Activated T-cell treated with anti-CD3 and anti-CD28 coated beads, Interleukin-2, amount 50 U/mL, for 72 hours (primary cell): ENCODE results near the gene UNCX. TPM values are rescaled to one million over a fixed set of nuclear protein-coding genes. Genes with fewer than 3 reads are reported as not detected.

Source experiments
- ATAC-seq, 2 donors: fragments of 150-1000 bp; cut with Tn5 transposase; replicated peaks in 1 of 2; 2 replicates each; pipeline ENCODE4 v1.10.0; 2021; ENCODE audit warnings: moderate library complexity in 2 of 2, mild to moderate bottlenecking in 1 of 2
- DNase-seq, 2 donors: peaks; one replicate each; pipeline ENCODE4 v3.0.0; 2021 to 2022; ENCODE audit warnings: mixed read lengths in 1 of 2
- H3K27ac Mint-ChIP-seq: one replicate; pipeline ENCODE4 v1.8.0; 2022; ENCODE audit warnings: mild to moderate bottlenecking, moderate library complexity, mixed read lengths
- H3K27me3 Mint-ChIP-seq: one replicate; pipeline ENCODE4 v1.8.0; 2022; ENCODE audit warnings: low read depth, mixed read lengths
- H3K36me3 Mint-ChIP-seq, 2 donors: one replicate each; pipeline ENCODE4 v1.8.0; 2022; ENCODE audit warnings: mixed read lengths in 2 of 2, mild to moderate bottlenecking in 1 of 2; ENCODE audit not compliant: insufficient read depth in 2 of 2
- H3K4me1 Mint-ChIP-seq: one replicate; pipeline ENCODE4 v1.8.0; 2022; ENCODE audit warnings: low read depth, mixed read lengths
- H3K4me3 Mint-ChIP-seq, 2 donors: one replicate each; pipeline ENCODE4 v1.8.0; 2022; ENCODE audit warnings: mild to moderate bottlenecking in 2 of 2, mixed read lengths in 2 of 2, moderate library complexity in 2 of 2
- H3K9me3 Mint-ChIP-seq, 2 donors: one replicate each; pipeline ENCODE4 v1.8.0; 2022; ENCODE audit warnings: mixed read lengths in 2 of 2
- total RNA-seq, 2 donors: library from RNA; stranded (reverse); gene quantifications; one replicate each; pipeline ENCODE4 v1.2.3, GENCODE V29; 2022

UNCX gene
- total RNA-seq, 2 donors from 2014 or later, result not detected

- Mint-ChIP-seq H3K9me3 (no peaks in the 10 kb centered on the region), H3K27ac (peak overlapping the region; percentile 86), H3K36me3 (peaks cover 1 to 2% of the 10 kb centered on the region in 2 donors), H3K4me1 (peaks cover 13% of the 10 kb centered on the region), H3K27me3 (peaks cover 65% of the 10 kb centered on the region), H3K4me3 (no peak overlapping the region)
- ATAC-seq (no peak), DNase-seq (no peak)
Observed at GRCh38 chr7:1245524-1246050, 12.9 kb downstream of the UNCX start.

- peaks cover 61% of the 10 kb centered on the region for H3K27me3 Mint-ChIP-seq
- peaks cover 13% of the 10 kb centered on the region for H3K4me1 Mint-ChIP-seq
- no peak overlapping the region for H3K4me3 Mint-ChIP-seq
- no peak for ATAC-seq
- DNase-seq, result no peak
- H3K36me3 Mint-ChIP-seq, result peaks cover 1 to 2% of the 10 kb centered on the region in 2 donors
- peak overlapping the region; percentile 86 for H3K27ac Mint-ChIP-seq
- H3K9me3 Mint-ChIP-seq, result no peaks in the 10 kb centered on the region
Observed at GRCh38 chr7:1246160-1246870, 13.6 kb downstream of the UNCX start.

- H3K27me3 Mint-ChIP-seq, result peaks cover 61% of the 10 kb centered on the region
- peaks cover 1 to 2% of the 10 kb centered on the region in 2 donors for H3K36me3 Mint-ChIP-seq
- H3K4me3 Mint-ChIP-seq, result no peak overlapping the region
- ATAC-seq (no peak), DNase-seq (no peak)
- peaks cover 13% of the 10 kb centered on the region for H3K4me1 Mint-ChIP-seq
- no peaks in the 10 kb centered on the region for H3K9me3 Mint-ChIP-seq
- H3K27ac Mint-ChIP-seq, result no peak overlapping the region
Observed at GRCh38 chr7:1246871-1247526, 14.3 kb downstream of the UNCX start.

GRCh38 chr7:1247527-1248041, 14.9 kb downstream of the UNCX start:
- Mint-ChIP-seq H3K27ac (no peak overlapping the region), H3K9me3 (no peaks in the 10 kb centered on the region), H3K4me3 (no peak overlapping the region), H3K4me1 (peaks cover 13% of the 10 kb centered on the region), H3K36me3 (peaks cover 1 to 2% of the 10 kb centered on the region in 2 donors), H3K27me3 (peaks cover 61% of the 10 kb centered on the region)
- ATAC-seq, result no peak
- DNase-seq, result no peak

- H3K27ac Mint-ChIP-seq, result no peak overlapping the region
- peaks cover 1 to 2% of the 10 kb centered on the region in 2 donors for H3K36me3 Mint-ChIP-seq
- H3K9me3 Mint-ChIP-seq, result no peaks in the 10 kb centered on the region
- H3K4me3 Mint-ChIP-seq, result no peak overlapping the region
- DNase-seq, result no peak
- H3K4me1 Mint-ChIP-seq, result peaks cover 13% of the 10 kb centered on the region
- peaks cover 57% of the 10 kb centered on the region for H3K27me3 Mint-ChIP-seq
- no peak for ATAC-seq
Observed at GRCh38 chr7:1248143-1248915, 15.7 kb downstream of the UNCX start.

- Mint-ChIP-seq H3K27me3 (peaks cover 50% of the 10 kb centered on the region), H3K4me1 (peaks cover 10% of the 10 kb centered on the region), H3K27ac (no peak overlapping the region), H3K4me3 (no peak overlapping the region), H3K36me3 (peaks cover 1 to 2% of the 10 kb centered on the region in 2 donors), H3K9me3 (no peaks in the 10 kb centered on the region)
- DNase-seq, result no peak
- no peak for ATAC-seq
Observed at GRCh38 chr7:1248916-1249581, 16.4 kb downstream of the UNCX start.

- H3K27me3 Mint-ChIP-seq, result peaks cover 43% of the 10 kb centered on the region
- peaks cover 8% of the 10 kb centered on the region for H3K4me1 Mint-ChIP-seq
- H3K36me3 Mint-ChIP-seq, result peaks cover 1 to 2% of the 10 kb centered on the region in 2 donors
- H3K27ac Mint-ChIP-seq, result no peak overlapping the region
- no peak for DNase-seq
- H3K4me3 Mint-ChIP-seq, result no peak overlapping the region
- no peak for ATAC-seq
- H3K9me3 Mint-ChIP-seq, result no peaks in the 10 kb centered on the region
Observed at GRCh38 chr7:1249731-1250130, 17.1 kb downstream of the UNCX start.

- H3K4me3 Mint-ChIP-seq, result no peak overlapping the region
- DNase-seq (no peak), ATAC-seq (no peak)
- H3K9me3 Mint-ChIP-seq, result no peaks in the 10 kb centered on the region
- H3K36me3 Mint-ChIP-seq, result peaks cover 1 to 2% of the 10 kb centered on the region in 2 donors
- no peak overlapping the region for H3K27ac Mint-ChIP-seq
- H3K4me1 Mint-ChIP-seq, result peaks cover 8% of the 10 kb centered on the region
- peaks cover 37% of the 10 kb centered on the region for H3K27me3 Mint-ChIP-seq
Observed at GRCh38 chr7:1250901-1251300, 18.2 kb downstream of the UNCX start.

GRCh38 chr7:1251796-1252539, 19.3 kb downstream of the UNCX start:
- H3K27ac Mint-ChIP-seq, result no peak overlapping the region
- H3K9me3 Mint-ChIP-seq, result no peaks in the 10 kb centered on the region
- peaks cover 0 to 2% of the 10 kb centered on the region in 2 donors for H3K36me3 Mint-ChIP-seq
- peaks cover 8% of the 10 kb centered on the region for H3K4me1 Mint-ChIP-seq
- no peak for ATAC-seq
- peaks cover 34% of the 10 kb centered on the region for H3K27me3 Mint-ChIP-seq
- H3K4me3 Mint-ChIP-seq, result no peak overlapping the region
- DNase-seq, result no peak

GRCh38 chr7:1252540-1253090, 19.9 kb downstream of the UNCX start:
- Mint-ChIP-seq H3K36me3 (peaks cover 0 to 2% of the 10 kb centered on the region in 2 donors), H3K4me1 (peaks cover 8% of the 10 kb centered on the region), H3K4me3 (no peak overlapping the region), H3K9me3 (no peaks in the 10 kb centered on the region), H3K27me3 (peaks cover 34% of the 10 kb centered on the region), H3K27ac (no peak overlapping the region)
- no peak for DNase-seq
- ATAC-seq, result no peak

GRCh38 chr7:1253681-1254181, 21.1 kb downstream of the UNCX start:
- Mint-ChIP-seq H3K27ac (no peak overlapping the region), H3K4me3 (no peak overlapping the region), H3K9me3 (no peaks in the 10 kb centered on the region), H3K4me1 (no peaks in the 10 kb centered on the region), H3K36me3 (no peaks in the 10 kb centered on the region), H3K27me3 (peaks cover 25% of the 10 kb centered on the region)
- no peak for ATAC-seq
- DNase-seq, result no peak
